ENCODE results near the gene OR4K2. TPM values are rescaled to one million over a fixed set of nuclear protein-coding genes. Genes with fewer than 3 reads are reported as not detected.
"Not testable (repeated sequence)": the region's sequence is repeated elsewhere in the genome, so short reads cannot be mapped to it uniquely, and the experiment has no call there.

The OR4K2 gene
- not detected for total RNA-seq
- long read RNA-seq: 0 reads

GRCh38 chr14:19874842-19875241 lies at the start of gene OR4K2:
Gene OR4K2 (plus strand): TSS chr14:19875142. CDS start chr14:19876268, 1,126 bp downstream.
- intact Hi-C loops (cut with micrococcal nuclease): no loop called here

DNA sequence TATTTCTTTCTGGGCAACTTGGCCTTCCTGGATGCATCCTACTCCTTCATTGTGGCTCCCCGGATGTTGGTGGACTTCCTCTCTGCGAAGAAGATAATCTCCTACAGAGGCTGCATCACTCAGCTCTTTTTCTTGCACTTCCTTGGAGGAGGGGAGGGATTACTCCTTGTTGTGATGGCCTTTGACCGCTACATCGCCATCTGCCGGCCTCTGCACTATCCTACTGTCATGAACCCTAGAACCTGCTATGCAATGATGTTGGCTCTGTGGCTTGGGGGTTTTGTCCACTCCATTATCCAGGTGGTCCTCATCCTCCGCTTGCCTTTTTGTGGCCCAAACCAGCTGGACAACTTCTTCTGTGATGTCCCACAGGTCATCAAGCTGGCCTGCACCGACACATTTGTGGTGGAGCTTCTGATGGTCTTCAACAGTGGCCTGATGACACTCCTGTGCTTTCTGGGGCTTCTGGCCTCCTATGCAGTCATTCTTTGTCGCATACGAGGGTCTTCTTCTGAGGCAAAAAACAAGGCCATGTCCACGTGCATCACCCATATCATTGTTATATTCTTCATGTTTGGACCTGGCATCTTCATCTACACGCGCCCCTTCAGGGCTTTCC lies 47.2 kb upstream of the OR4K2 start:
- DNase-seq; ATAC-seq; intact Hi-C loops (cut with micrococcal nuclease): not testable (repeated sequence)

More at GRCh38 chr14:19874842-19875241, at the start of gene OR4K2:
- DNase-seq: no peak
- no peak for ATAC-seq

DNA sequence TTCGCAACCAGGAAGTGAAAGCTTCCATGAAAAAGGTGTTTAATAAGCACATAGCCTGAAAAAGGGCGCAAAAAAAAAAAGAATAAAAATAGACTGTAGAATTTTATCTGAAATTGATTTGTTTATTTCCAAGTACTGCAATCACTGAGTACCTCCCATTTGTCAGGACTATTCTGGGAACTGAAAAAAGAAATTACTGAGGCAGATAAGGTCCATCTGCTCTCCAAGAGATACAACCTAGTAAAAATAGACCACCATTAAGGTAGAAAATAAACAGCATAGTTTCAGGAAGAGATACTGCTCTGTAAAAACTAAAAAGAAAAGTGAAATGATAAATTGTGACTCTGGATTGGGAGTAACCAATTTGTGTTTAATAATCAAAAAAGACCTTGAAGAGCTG lies 46.6 kb upstream of the OR4K2 start:
- intact Hi-C loops (cut with micrococcal nuclease): no loop called here
- DNase-seq (no peak), ATAC-seq (no peak)

DNA sequence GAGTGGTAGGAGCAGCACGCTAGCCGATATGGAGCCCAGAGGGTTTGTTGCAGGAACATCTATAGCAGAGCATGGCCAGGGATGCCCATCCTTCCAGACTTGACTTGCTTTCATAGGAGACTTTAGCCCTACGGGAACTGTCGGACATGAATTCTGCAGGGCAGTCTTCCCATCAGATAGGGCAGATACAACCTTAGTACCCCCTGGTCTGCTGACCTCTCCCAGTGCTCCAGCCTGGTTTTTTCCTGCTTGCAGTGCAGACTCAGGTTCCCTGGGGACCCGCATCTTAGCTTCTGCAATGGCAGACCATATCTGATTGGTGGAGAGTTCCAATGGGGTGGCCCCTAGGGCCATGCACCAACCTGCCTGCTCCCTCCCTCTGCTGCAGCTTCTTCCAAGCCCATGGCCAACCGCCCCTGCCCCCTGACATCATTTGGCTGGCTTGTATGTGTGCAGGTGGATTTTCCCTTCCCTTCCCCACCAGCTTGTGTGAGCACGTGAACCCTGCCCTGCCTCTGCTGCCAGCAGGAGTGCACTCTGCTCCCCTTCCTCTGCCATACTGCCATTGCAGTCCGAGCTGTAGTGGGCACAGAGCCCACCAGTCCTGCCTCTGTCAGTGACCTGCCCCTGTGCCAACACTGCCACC lies 40.6 kb upstream of the OR4K2 start:
- DNase-seq; intact Hi-C loops (cut with micrococcal nuclease); ATAC-seq: not testable (repeated sequence)

GRCh38 chr14:19838433-19838832 lies 36.5 kb upstream of the OR4K2 start:
- DNase-seq (no peak), ATAC-seq (no peak)
- intact Hi-C loops (cut with micrococcal nuclease): no loop called here

DNA sequence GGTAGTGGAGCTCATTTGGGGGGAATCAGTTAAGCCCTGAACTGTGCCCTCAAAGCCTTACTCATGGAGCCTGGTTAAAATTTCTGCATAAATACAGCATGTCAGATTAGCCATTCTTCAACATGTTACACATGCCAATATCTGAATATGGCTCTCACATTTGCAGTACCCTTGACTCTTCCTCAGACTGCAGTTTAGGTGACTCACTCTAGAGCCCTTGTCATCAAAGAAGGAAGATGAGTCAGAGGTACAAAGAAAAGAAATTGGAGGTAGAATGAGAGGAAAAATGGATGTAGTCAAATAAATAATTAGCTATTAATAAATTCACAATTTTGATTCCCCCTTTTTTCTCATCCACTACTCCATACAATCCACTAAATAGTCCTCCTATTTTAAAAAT lies 23.6 kb upstream of the OR4K2 start:
- intact Hi-C loops (cut with micrococcal nuclease): no loop called here
- DNase-seq (no peak), ATAC-seq (no peak)

- ATAC-seq; intact Hi-C loops (cut with micrococcal nuclease); DNase-seq: not testable (repeated sequence)
Measured at GRCh38 chr14:19866061-19866669, 8.8 kb upstream of the OR4K2 start.

GRCh38 chr14:19873178-19873577 lies 1.8 kb upstream of the OR4K2 start:
- DNase-seq: no peak
- intact Hi-C loops (cut with micrococcal nuclease): no loop called here
- ATAC-seq: no peak

- no peak for DNase-seq
- ATAC-seq: no peak
- intact Hi-C loops (cut with micrococcal nuclease): no loop called here
Measured at GRCh38 chr14:19878029-19878642, 3.2 kb downstream of the OR4K2 start.

DNA sequence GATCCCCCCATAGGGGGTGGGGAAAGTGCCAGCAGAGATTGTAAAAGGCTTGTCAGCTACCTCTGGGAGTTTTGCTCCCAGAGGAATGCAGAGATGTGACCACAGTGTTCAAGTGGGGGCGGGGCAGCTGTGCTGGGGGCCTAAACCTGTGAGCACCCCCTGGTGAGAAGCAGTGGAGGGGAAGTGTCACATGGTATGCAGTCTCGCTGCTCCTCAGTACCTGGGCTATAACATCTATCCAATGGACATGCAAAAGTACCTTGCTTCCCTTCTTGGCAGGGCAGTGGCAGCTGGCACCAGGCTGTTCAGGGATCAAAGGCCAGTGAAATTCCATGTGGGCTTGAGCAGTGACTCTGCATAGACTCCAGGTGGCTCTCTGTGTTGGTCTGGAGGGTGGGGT lies 20.3 kb downstream of the OR4K2 start:
- ATAC-seq (no peak), DNase-seq (no peak)
- intact Hi-C loops (cut with micrococcal nuclease): no loop called here

DNA sequence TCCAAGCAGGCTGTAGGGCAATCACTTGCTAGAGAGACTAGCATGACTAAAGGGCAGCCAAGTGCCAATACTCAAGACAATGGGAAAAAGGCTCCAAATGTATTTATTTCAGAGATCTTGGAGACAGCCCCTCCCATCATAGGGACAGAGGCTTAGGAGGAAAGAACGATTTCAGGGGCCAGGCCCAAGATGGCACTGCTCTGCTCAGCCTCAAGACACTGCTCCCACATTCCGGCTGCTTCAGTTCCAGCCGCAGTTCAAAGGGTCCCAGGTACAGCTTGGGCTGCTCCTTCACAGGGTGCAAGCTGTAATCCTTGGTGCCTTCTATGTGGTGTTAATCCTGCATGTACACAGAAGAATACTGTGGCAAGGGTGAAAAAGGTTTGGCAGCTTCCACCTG lies 26.1 kb downstream of the OR4K2 start:
- ATAC-seq: no peak
- intact Hi-C loops (cut with micrococcal nuclease): no loop called here
- no peak for DNase-seq

DNA sequence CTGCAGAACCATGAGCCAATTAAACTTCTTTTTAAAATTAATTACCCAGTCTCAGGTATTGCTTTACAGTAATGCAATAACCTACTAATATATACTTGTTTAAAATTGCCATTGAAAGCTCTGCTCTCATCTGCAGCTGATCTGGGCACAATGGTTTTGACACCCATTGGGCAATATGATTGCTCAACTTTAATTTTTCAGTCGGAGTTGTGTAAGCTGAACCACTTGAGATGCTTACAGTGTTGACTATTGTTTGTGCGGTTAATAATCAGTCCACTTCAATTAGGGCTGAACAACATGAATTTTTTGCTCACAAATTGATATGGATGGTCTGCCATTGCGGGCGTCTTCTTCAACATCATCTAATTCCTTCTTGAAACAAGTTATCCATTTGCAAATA lies 27.5 kb downstream of the OR4K2 start:
- ATAC-seq: no peak
- intact Hi-C loops (cut with micrococcal nuclease): no loop called here

GRCh38 chr14:19906665-19907064 lies 31.7 kb downstream of the OR4K2 start:
- intact Hi-C loops (cut with micrococcal nuclease): no loop called here
- no peak for DNase-seq
- ATAC-seq: no peak

More for the DNA sequence above, 27.5 kb downstream of the OR4K2 start:
- DNase-seq: no peak

DNA sequence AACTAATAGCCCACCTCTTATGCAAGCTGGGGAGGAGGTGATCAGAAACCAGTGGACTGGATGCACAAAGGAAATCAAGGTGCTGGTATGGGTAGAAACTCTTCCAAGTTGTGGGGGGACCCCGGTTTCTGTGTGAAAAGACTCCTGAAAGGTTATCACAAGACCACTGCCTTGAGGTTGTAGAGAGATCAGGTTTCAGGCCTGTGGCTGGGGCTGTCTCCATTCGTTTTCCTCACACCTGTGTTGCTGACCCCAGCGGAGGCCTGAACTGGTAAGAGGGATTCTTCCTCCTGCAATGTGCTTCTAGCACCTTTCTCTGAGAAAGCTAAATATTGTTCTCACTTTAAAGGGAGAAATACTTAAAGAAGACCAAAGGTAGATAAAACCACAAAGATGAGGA lies 36.2 kb downstream of the OR4K2 start:
- no peak for ATAC-seq
- DNase-seq: no peak
- intact Hi-C loops (cut with micrococcal nuclease): no loop called here

- no peak for DNase-seq
- intact Hi-C loops (cut with micrococcal nuclease): no loop called here
- ATAC-seq: no peak
Measured at GRCh38 chr14:19917243-19917642, 42.3 kb downstream of the OR4K2 start.

DNA sequence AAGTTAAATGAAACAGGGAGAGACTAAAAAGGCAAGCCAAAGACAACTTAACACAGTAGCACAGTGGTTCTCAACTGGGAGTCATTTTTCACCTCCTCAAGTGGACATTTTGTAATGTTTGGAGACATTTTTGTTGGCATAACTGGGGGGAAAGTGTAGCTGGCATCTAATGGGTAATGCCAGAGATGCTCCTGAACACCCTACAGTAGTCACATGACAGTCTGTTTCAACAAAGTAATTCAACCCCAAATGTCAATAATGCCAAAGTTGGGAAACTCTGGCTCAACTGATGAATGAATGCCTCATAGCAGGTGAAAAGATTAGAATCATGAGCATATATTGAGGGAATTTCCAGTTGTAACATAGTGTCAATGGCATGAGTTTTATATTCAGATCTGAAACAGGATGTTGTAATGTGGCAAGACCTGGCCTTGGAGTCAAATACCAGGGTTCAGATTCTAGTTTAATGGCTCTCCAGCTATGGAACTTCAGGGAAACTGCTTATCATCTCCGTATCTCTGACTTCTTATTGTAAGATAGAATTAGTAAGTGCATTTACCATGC lies 43.1 kb downstream of the OR4K2 start:
- DNase-seq (no peak), ATAC-seq (no peak)
- intact Hi-C loops (cut with micrococcal nuclease): no loop called here

DNA sequence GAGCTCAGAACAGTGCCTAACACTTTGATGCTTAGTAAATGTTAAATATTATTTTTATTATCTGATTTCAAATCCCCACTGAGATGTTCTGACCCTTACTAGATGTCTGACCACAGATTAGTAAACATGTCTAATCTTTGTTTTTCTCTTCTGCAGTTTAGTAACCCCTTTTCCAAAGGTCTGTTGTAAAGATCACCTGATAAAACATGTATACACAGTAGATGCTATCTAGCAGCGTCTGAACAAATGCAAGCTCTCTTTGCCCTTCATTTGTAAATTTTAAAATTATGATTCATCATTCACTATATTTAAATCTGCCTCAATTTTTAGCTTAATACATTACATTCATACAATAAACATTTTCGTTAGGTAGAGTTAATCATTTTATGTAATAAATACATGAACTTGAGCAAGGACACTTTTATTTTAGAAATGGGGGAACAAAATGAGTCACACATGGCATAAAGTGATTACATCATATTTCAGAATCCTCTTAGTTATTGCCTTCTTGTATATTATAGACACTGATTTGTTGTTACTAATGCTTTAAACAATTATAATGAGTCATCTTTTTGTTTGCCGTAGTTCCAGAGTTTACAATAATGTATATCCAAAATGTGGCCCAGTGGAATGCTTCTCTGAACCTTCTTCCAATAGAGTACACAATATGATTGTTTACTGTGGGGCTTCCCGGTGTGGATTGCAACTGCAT lies 43.8 kb downstream of the OR4K2 start:
- intact Hi-C loops (cut with micrococcal nuclease): no loop called here
- DNase-seq (no peak), ATAC-seq (no peak)

GRCh38 chr14:19920021-19920657 lies 45.2 kb downstream of the OR4K2 start, which contains the start of gene OR4K5:
Gene OR4K5 (plus strand): TSS chr14:19920607. CDS start chr14:19920607, 0 bp downstream.
- intact Hi-C loops (cut with micrococcal nuclease): no loop called here
- no peak for ATAC-seq
- no peak for DNase-seq

DNA sequence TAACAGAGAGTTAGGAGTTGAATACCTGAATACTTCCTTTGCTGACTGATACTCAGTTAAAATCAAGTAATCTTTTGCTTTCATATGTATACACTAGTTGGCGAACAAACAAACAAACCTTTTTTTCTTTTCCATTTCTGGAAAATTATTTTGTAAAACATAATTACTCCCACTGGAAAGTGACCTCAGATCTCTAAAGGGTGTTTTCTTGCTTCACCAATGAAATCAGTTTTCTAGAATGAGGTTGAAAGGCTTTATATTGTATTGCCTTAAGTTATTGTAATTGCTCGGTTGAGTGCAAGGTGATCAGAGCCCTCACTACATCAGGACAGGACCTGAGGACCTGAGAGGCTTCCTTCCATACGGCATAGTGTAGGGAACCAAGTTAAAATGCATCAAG lies 55.7 kb downstream of the OR4K2 start, which contains the start of gene OR4K1:
OR4K1 (plus strand) TSS at position 301 of the 400 bp plus-strand sequence. CDS start 4,750 bp downstream, outside the sequence.
- intact Hi-C loops (cut with micrococcal nuclease): no loop called here
- ATAC-seq: no peak
- no peak for DNase-seq

Data from left ventricle myocardium superior (tissue), 1 donor.